A549 (cell line): Measurements from ENCODE around the gene CCDC197.

Experiments
- CBX8 ChIP-seq: fragments of 200-600 bp; sonication (generic); IDR thresholded peaks from 2 replicates; pipeline ENCODE4 v1.6.1; 2016
- CTCF ChIP-seq: fragments of >200 bp; sonication (Bioruptor Twin); formaldehyde crosslinking; IDR thresholded peaks from 3 replicates; pipeline ENCODE4 v1.5.1; 2016
- GATA3 ChIP-seq: IDR thresholded peaks from 2 replicates; pipeline ENCODE4 v1.6.1; 2012; ENCODE audit warnings: borderline replicate concordance
- MAX ChIP-seq: IDR thresholded peaks from 2 replicates; pipeline ENCODE4 v1.6.1; 2012
- POLR2A ChIP-seq: IDR thresholded peaks from 2 replicates; pipeline ENCODE4 v1.6.1; 2012; ENCODE audit warnings: mild to moderate bottlenecking, low read length
- POLR2AphosphoS2 ChIP-seq: conservative IDR thresholded peaks from 2 replicates; pipeline ENCODE4 v1.6.1; 2012; ENCODE audit warnings: low read length, improper control_type of control experiment, inconsistent platforms

- TF ChIP-seq GATA3 (no peak), CTCF (no peak), CBX8 (no peak), MAX (no peak), POLR2AphosphoS2 (no peak), POLR2A (no peak)
Observed at GRCh38 chr14:93957333-93957710, 39.8 kb upstream of the CCDC197 start.
